D721Med (cell line): ENCODE data around the gene ZSCAN5C.

ENCODE experiments used
- DNase-seq: peaks from one replicate; pipeline ENCODE4 v3.0.0; 2011; ENCODE audit warnings: low spot score; ENCODE audit not compliant: insufficient read length
- FAIRE-seq: peaks from 2 replicates; lab custom pipeline; 2011; peaks lifted over from hg19 to GRCh38; lab: Jason Lieb, UNC
- CTCF ChIP-seq: IDR thresholded peaks from 2 replicates; pipeline ENCODE4 v1.5.1; 2012; ENCODE audit warnings: mild to moderate bottlenecking, control low read depth; ENCODE audit not compliant: insufficient read depth; ENCODE audit errors: missing control alignments

ZSCAN5C gene

DNA sequence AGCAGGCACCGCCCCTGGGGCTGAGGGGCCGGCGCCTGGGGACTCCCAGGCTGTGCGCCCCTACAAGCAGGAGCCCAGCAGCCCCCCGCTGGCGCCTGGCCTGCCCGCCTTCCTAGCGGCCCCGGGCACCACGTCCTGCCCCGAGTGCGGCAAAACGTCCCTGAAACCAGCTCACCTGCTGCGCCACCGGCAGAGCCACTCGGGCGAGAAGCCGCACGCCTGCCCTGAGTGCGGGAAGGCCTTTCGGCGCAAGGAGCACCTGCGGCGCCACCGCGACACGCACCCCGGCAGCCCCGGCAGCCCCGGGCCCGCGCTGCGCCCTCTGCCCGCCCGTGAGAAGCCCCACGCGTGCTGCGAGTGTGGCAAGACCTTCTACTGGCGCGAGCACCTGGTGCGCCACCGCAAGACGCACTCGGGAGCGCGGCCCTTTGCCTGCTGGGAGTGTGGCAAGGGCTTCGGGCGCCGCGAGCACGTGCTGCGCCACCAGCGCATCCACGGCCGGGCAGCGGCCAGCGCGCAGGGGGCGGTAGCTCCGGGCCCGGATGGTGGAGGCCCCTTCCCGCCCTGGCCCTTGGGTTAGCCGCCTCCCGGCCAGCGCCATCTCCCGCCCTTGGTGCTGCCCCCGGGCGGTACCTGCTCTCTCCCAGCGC, 42.3 kb upstream of the ZSCAN5C start:
- no peak for FAIRE-seq
- no peak for TF ChIP-seq CTCF
- no peak for DNase-seq

- no peak for TF ChIP-seq CTCF
- no peak for FAIRE-seq
- DNase-seq, result no peak
Measured at GRCh38 chr19:56161534-56161933, 40.5 kb upstream of the ZSCAN5C start.

GRCh38 chr19:56162258-56162657, 39.8 kb upstream of the ZSCAN5C start:
- no peak for FAIRE-seq
- no peak for TF ChIP-seq CTCF
- no peak for DNase-seq

- FAIRE-seq, result no peak
- no peak for TF ChIP-seq CTCF
Measured at GRCh38 chr19:56163097-56163496, 39.0 kb upstream of the ZSCAN5C start.

DNA sequence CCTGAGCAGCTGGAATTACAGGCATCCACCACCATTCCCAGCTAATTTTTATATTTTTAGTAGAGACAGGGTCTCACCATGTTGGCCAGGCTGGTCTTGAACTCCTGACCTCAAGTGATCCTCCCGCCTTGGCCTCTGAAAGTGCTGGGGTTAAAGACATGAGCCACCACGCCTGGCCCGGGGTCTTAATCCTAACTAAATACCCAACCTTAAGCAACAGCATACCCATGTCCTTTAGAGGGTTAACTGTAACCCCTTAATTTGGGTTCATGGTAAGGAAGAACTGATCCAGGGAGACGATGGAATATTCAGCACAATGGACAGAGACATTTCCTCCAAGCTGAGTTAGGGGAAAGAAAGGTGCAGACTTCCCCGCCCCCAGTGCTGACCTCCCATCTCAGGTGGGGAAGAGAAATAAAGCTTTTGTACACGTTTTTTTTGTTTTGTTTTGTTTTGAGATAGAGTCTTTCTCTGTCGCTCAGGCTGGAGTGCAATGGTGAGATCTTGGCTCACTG, 35.0 kb upstream of the ZSCAN5C start:
- no peak for DNase-seq
- TF ChIP-seq CTCF, result no peak
- no peak for FAIRE-seq

More at GRCh38 chr19:56163097-56163496, 39.0 kb upstream of the ZSCAN5C start:
- no peak for DNase-seq

GRCh38 chr19:56170261-56170660, 31.8 kb upstream of the ZSCAN5C start:
- TF ChIP-seq CTCF, result no peak
- FAIRE-seq (no peak), DNase-seq (no peak)

- DNase-seq, result no peak
- no peak for TF ChIP-seq CTCF
- no peak for FAIRE-seq
Measured at GRCh38 chr19:56174086-56174485, 28.0 kb upstream of the ZSCAN5C start.
